ENCODE results near the gene COL17A1. TPM values are rescaled to one million over a fixed set of nuclear protein-coding genes. Genes with fewer than 3 reads are reported as not detected.

The COL17A1 gene
- total and polyA plus RNA-seq, 9 donors, result 0.08 to 43.8 (median 0.26) TPM

GRCh38 chr10:104034401-104035193 is 51.1 kb downstream of the COL17A1 start:
- no peaks in the 10 kb centered on the region for H3K9me3 ChIP-seq (replicated peaks; ENCODE audit: control insufficient read depth, low read depth, low read length)
- no peak overlapping the region for H3K4me3 ChIP-seq (ENCODE audit: low read length)
- no peaks in the 10 kb centered on the region for H3K27me3 ChIP-seq (ENCODE audit: control insufficient read depth, insufficient read depth, low read length)
- H3K27ac ChIP-seq (ENCODE audit: low read length), result no peak overlapping the region
- peak; percentile 14 for DNase-seq
- 47% methylated on average over 18 of the region's 23 CpGs for WGBS (ENCODE audit: insufficient coverage)
- peaks cover 16% of the 10 kb centered on the region for H3K36me3 ChIP-seq (ENCODE audit: control insufficient read depth, insufficient read depth, low read length)
- no peaks in the 10 kb centered on the region for H3K4me1 ChIP-seq (ENCODE audit: control insufficient read depth, insufficient read depth, low read length)

DNA sequence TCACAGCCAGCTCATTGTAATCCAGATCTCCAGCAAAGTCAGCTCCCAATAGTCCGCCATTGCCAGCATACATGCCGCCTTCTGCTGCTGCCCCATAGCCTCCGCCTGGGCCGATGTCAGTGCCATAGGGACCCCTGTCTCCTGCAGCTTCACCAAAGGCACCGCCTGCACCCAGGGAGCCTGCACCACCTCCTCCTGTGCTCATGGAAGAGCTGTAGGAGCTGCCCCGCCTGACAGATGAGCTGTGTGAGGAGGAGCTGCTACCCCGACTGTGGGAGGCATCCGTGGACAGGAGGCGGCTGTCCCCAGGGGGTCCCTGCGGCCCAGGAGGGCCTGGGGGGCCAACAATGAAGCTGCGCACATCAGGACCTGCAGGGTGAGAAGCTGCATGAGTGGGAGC is 51.7 kb downstream of the COL17A1 start:
- H3K36me3 ChIP-seq (ENCODE audit: control insufficient read depth, insufficient read depth, low read length), result peaks cover 16% of the 10 kb centered on the region
- H3K4me3 ChIP-seq (ENCODE audit: low read length), result no peak overlapping the region
- H3K4me1 ChIP-seq (ENCODE audit: control insufficient read depth, insufficient read depth, low read length), result no peaks in the 10 kb centered on the region
- 72% methylated on average over 11 of the region's 11 CpGs for WGBS (ENCODE audit: insufficient coverage)
- no peaks in the 10 kb centered on the region for H3K27me3 ChIP-seq (ENCODE audit: control insufficient read depth, insufficient read depth, low read length)
- no peak overlapping the region for H3K27ac ChIP-seq (ENCODE audit: low read length)
- no peaks in the 10 kb centered on the region for H3K9me3 ChIP-seq (replicated peaks; ENCODE audit: control insufficient read depth, low read depth, low read length)
- no peak for DNase-seq

DNA sequence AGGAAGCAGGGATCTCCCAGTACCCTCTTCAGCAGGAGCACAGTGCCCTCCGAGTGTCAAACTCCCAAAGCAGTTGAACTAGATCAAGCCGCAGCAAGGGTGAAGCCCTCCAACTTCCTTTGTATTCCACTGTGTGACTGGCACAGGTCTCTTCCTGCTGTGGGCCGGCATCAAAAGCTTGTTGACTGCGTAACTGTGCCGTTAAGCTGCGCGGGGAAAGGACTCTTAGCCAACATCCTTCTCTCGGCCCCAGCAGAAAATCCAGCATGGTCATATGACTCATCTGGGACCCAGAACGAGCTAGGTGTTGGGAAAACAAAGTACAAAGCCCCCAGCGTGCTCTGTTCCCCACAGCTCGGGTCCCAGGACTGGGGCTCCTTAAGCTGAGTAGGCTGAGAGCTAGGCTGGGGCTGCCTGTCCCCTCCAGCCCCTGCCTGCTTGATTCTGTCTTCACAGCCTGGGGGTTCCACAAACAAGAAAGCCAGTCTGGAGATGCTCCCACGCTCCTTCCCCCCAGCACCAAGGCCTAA is 52.2 kb downstream of the COL17A1 start:
- WGBS (ENCODE audit: insufficient coverage), result 50% methylated on average over 8 of the region's 12 CpGs
- Histone ChIP-seq H3K36me3 (ENCODE audit: control insufficient read depth, insufficient read depth, low read length) (peaks cover 16% of the 10 kb centered on the region), H3K4me3 (ENCODE audit: low read length) (no peak overlapping the region), H3K4me1 (ENCODE audit: control insufficient read depth, insufficient read depth, low read length) (no peaks in the 10 kb centered on the region), H3K27me3 (ENCODE audit: control insufficient read depth, insufficient read depth, low read length) (no peaks in the 10 kb centered on the region), H3K27ac (ENCODE audit: low read length) (no peak overlapping the region), H3K9me3 (replicated peaks; ENCODE audit: control insufficient read depth, low read depth, low read length) (no peaks in the 10 kb centered on the region)
- no peak for DNase-seq

DNA sequence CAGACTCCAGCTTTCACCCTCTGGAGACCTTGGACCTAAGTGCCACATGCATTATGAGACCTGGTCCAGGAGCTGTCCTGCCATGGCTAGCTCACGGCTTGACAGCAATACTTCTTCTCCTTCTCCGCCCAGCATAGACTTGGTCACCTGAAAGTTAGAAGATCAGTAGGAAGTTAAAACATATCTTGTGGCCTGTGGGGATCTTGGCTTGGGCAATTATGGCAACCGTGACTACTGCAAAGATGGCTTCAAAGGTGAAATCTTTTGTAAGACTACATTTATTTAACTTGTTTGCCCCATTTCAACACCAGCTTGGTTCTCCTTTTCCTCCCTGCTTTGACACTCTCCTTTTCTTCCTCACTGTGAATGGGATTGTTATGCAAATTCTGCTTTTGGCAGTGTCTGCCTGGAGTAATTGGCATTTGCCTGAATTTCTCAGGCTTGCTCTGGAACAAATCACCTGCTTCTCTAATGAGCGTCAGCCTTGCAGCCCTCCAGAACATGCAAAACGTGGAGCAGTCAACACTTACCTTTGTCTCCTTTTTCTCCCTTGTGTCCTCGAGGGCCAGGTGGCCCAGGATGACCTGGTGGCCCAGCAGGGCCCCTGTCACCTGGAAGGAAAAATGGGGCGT is 53.4 kb downstream of the COL17A1 start:
- no peak overlapping the region for H3K4me3 ChIP-seq (ENCODE audit: low read length)
- no peaks in the 10 kb centered on the region for H3K4me1 ChIP-seq (ENCODE audit: control insufficient read depth, insufficient read depth, low read length)
- DNase-seq, result no peak
- peaks cover 22% of the 10 kb centered on the region for H3K36me3 ChIP-seq (ENCODE audit: control insufficient read depth, insufficient read depth, low read length)
- no peaks in the 10 kb centered on the region for H3K9me3 ChIP-seq (replicated peaks; ENCODE audit: control insufficient read depth, low read depth, low read length)
- no peak overlapping the region for H3K27ac ChIP-seq (ENCODE audit: low read length)
- no peaks in the 10 kb centered on the region for H3K27me3 ChIP-seq (ENCODE audit: control insufficient read depth, insufficient read depth, low read length)
- 74% methylated on average over 4 of the region's 7 CpGs for WGBS (ENCODE audit: insufficient coverage)

- H3K36me3 ChIP-seq (ENCODE audit: control insufficient read depth, insufficient read depth, low read length), result peaks cover 22% of the 10 kb centered on the region
- no peaks in the 10 kb centered on the region for H3K9me3 ChIP-seq (replicated peaks; ENCODE audit: control insufficient read depth, low read depth, low read length)
- H3K27ac ChIP-seq (ENCODE audit: low read length), result no peak overlapping the region
- H3K4me3 ChIP-seq (ENCODE audit: low read length), result no peak overlapping the region
- WGBS (ENCODE audit: insufficient coverage), result no CpG with 5 or more reads among the region's 2 CpGs
- H3K4me1 ChIP-seq (ENCODE audit: control insufficient read depth, insufficient read depth, low read length), result no peaks in the 10 kb centered on the region
- no peaks in the 10 kb centered on the region for H3K27me3 ChIP-seq (ENCODE audit: control insufficient read depth, insufficient read depth, low read length)
- DNase-seq, result no peak
Measured at GRCh38 chr10:104031631-104032030, 54.0 kb downstream of the COL17A1 start.

DNA sequence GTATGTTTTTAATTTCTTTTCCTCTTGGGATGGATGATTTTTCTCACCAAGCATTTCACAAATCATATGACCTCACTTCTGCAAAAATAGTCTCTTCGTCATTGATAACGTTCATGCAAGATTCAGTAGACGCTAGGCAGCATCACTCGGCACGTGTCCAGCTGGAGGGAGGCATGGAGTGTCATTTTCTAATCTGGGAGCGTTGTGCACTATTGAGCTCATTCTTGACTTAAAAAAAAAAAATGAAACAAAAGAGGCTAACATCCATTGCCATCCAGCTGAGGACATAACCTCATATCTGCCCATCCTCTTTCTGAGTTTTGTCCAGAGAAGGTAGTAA is 56.2 kb downstream of the COL17A1 start:
- Histone ChIP-seq H3K4me1 (ENCODE audit: control insufficient read depth, insufficient read depth, low read length) (no peaks in the 10 kb centered on the region), H3K27me3 (ENCODE audit: control insufficient read depth, insufficient read depth, low read length) (no peaks in the 10 kb centered on the region), H3K4me3 (ENCODE audit: low read length) (no peak overlapping the region), H3K36me3 (ENCODE audit: control insufficient read depth, insufficient read depth, low read length) (peaks cover 30% of the 10 kb centered on the region), H3K27ac (ENCODE audit: low read length) (no peak overlapping the region), H3K9me3 (replicated peaks; ENCODE audit: control insufficient read depth, low read depth, low read length) (no peaks in the 10 kb centered on the region)
- peak; percentile 42 for DNase-seq
- 82% methylated on average over 5 of the region's 6 CpGs for WGBS (ENCODE audit: insufficient coverage)

- WGBS (ENCODE audit: insufficient coverage), result no CpG with 5 or more reads among the region's 4 CpGs
- DNase-seq, result no peak
- H3K36me3 ChIP-seq (ENCODE audit: control insufficient read depth, insufficient read depth, low read length), result peaks cover 35% of the 10 kb centered on the region
- H3K27ac ChIP-seq (ENCODE audit: low read length), result no peak overlapping the region
- no peaks in the 10 kb centered on the region for H3K27me3 ChIP-seq (ENCODE audit: control insufficient read depth, insufficient read depth, low read length)
- H3K9me3 ChIP-seq (replicated peaks; ENCODE audit: control insufficient read depth, low read depth, low read length), result no peaks in the 10 kb centered on the region
- H3K4me3 ChIP-seq (ENCODE audit: low read length), result no peak overlapping the region
- no peaks in the 10 kb centered on the region for H3K4me1 ChIP-seq (ENCODE audit: control insufficient read depth, insufficient read depth, low read length)
Measured at GRCh38 chr10:104028823-104029520, 56.7 kb downstream of the COL17A1 start.

- no peaks in the 10 kb centered on the region for H3K4me1 ChIP-seq (ENCODE audit: control insufficient read depth, insufficient read depth, low read length)
- DNase-seq, result no peak
- H3K9me3 ChIP-seq (replicated peaks; ENCODE audit: control insufficient read depth, low read depth, low read length), result no peaks in the 10 kb centered on the region
- H3K36me3 ChIP-seq (ENCODE audit: control insufficient read depth, insufficient read depth, low read length), result peaks cover 41% of the 10 kb centered on the region
- no peaks in the 10 kb centered on the region for H3K27me3 ChIP-seq (ENCODE audit: control insufficient read depth, insufficient read depth, low read length)
- no peak overlapping the region for H3K27ac ChIP-seq (ENCODE audit: low read length)
- no peak overlapping the region for H3K4me3 ChIP-seq (ENCODE audit: low read length)
- 70% methylated on average over 2 of the region's 6 CpGs for WGBS (ENCODE audit: insufficient coverage)
Measured at GRCh38 chr10:104028146-104028545, 57.5 kb downstream of the COL17A1 start.

- Histone ChIP-seq H3K27me3 (ENCODE audit: control insufficient read depth, insufficient read depth, low read length) (no peaks in the 10 kb centered on the region), H3K27ac (ENCODE audit: low read length) (no peak overlapping the region), H3K9me3 (replicated peaks; ENCODE audit: control insufficient read depth, low read depth, low read length) (no peaks in the 10 kb centered on the region), H3K4me3 (ENCODE audit: low read length) (no peak overlapping the region), H3K4me1 (ENCODE audit: control insufficient read depth, insufficient read depth, low read length) (no peaks in the 10 kb centered on the region), H3K36me3 (ENCODE audit: control insufficient read depth, insufficient read depth, low read length) (peaks cover 42% of the 10 kb centered on the region)
- DNase-seq, result no peak
- no CpG with 5 or more reads among the region's 2 CpGs for WGBS (ENCODE audit: insufficient coverage)
Measured at GRCh38 chr10:104026762-104027161, 58.9 kb downstream of the COL17A1 start.

DNA sequence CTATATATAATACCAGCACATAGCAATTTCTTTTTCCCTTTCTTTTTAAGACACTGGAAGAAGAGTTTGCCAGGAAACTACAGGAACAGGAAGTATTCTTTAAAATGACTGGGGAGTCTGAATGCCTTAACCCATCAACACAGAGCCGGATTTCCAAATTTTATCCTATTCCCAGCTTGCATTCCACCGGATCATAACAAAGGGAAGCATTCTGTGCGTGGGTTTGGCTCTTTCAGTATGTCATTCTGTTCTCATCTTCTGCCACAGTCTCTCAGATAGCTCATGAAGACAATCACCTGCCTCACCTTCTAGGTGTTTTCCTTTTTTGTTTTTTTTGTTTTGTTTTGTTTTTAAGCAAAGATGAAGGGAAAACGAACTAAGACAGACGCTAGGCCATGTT is 60.2 kb downstream of the COL17A1 start:
- H3K27ac ChIP-seq (ENCODE audit: low read length), result no peak overlapping the region
- WGBS (ENCODE audit: insufficient coverage), result 50% methylated on average over 1 of the region's 5 CpGs
- H3K27me3 ChIP-seq (ENCODE audit: control insufficient read depth, insufficient read depth, low read length), result no peaks in the 10 kb centered on the region
- H3K4me3 ChIP-seq (ENCODE audit: low read length), result no peak overlapping the region
- H3K4me1 ChIP-seq (ENCODE audit: control insufficient read depth, insufficient read depth, low read length), result no peaks in the 10 kb centered on the region
- no peaks in the 10 kb centered on the region for H3K9me3 ChIP-seq (replicated peaks; ENCODE audit: control insufficient read depth, low read depth, low read length)
- peaks cover 43% of the 10 kb centered on the region for H3K36me3 ChIP-seq (ENCODE audit: control insufficient read depth, insufficient read depth, low read length)
- no peak for DNase-seq

Measured in muscle of leg (tissue), 11 donors.